ENCODE data around the gene EPB42.

The EPB42 gene

DNA sequence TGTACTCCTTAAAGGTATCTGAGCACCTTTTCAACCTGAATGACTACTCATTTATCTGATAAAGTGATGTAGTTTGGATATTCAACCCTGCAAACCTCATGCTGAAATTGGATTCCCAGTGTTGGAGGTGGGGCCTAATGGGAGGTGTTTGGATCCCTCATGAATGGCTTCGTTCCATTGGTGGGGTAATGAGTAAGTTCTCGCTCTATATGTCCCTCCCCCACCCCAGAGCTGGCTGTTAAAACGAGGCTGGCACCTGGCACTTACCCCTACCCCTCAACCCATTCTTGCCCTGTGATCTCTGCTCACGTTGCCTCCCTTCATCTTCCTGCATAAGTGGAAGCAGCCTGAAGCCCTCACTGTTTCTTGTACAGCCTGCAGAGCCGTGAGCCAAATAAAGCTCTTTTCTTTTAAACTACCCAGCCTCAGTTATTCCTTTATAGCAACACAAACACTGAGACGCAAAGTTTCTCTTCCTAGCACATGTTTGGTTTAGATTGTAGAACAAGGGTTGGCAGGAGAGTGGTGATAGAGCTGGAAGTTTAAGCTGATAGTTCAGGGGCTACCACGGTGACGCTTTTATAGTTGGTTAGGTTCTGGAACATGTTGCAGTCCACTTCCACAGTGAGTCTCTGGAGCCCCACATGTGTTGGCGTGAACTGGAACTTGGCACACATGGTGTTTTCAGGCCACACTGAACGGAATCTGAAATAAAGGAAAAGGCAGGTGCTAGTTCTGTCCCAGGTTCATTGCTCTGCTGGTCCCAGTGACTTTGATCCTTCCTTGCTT lies 23.9 kb downstream of the EPB42 start:
- DNase-seq (ENCODE audit: insufficient read length, low spot score) (no peak), FAIRE-seq (no peak)
- TF ChIP-seq POU2F2 (IDR thresholded peaks at IDR 0.05; ENCODE audit: low read depth, low read length) (no peak), TAF1 (IDR thresholded peaks at IDR 0.05; ENCODE audit: low read depth, low read length) (no peak), POLR2AphosphoS5 (IDR thresholded peaks at IDR 0.05; ENCODE audit: low read depth, low read length) (no peak), POLR2A (IDR thresholded peaks at IDR 0.05; ENCODE audit: low read depth, low read length) (no peak), PAX5 (IDR thresholded peaks at IDR 0.05; ENCODE audit: insufficient read depth, low read length, severe bottlenecking) (no peak), SPI1 (IDR thresholded peaks at IDR 0.05; ENCODE audit: low read depth, low read length) (no peak)

GRCh38 chr15:43194795-43195194 lies 26.0 kb downstream of the EPB42 start:
- TF ChIP-seq PAX5 (IDR thresholded peaks at IDR 0.05; ENCODE audit: insufficient read depth, low read length, severe bottlenecking) (no peak), POU2F2 (IDR thresholded peaks at IDR 0.05; ENCODE audit: low read depth, low read length) (no peak), SPI1 (IDR thresholded peaks at IDR 0.05; ENCODE audit: low read depth, low read length) (no peak), POLR2A (IDR thresholded peaks at IDR 0.05; ENCODE audit: low read depth, low read length) (no peak), TAF1 (IDR thresholded peaks at IDR 0.05; ENCODE audit: low read depth, low read length) (no peak), POLR2AphosphoS5 (IDR thresholded peaks at IDR 0.05; ENCODE audit: low read depth, low read length) (no peak)
- FAIRE-seq = no peak
- no peak for DNase-seq (ENCODE audit: insufficient read length, low spot score)

GRCh38 chr15:43193710-43194109 lies 27.1 kb downstream of the EPB42 start:
- FAIRE-seq (no peak), DNase-seq (ENCODE audit: insufficient read length, low spot score) (no peak)
- TF ChIP-seq TAF1 (IDR thresholded peaks at IDR 0.05; ENCODE audit: low read depth, low read length) = no peak
- TF ChIP-seq PAX5 (IDR thresholded peaks at IDR 0.05; ENCODE audit: insufficient read depth, low read length, severe bottlenecking) = no peak
- no peak for TF ChIP-seq POLR2AphosphoS5 (IDR thresholded peaks at IDR 0.05; ENCODE audit: low read depth, low read length)
- no peak for TF ChIP-seq POLR2A (IDR thresholded peaks at IDR 0.05; ENCODE audit: low read depth, low read length)

GRCh38 chr15:43190178-43190577 lies 30.6 kb downstream of the EPB42 start:
- DNase-seq (ENCODE audit: insufficient read length, low spot score) (no peak), FAIRE-seq (no peak)
- TF ChIP-seq POU2F2 (IDR thresholded peaks at IDR 0.05; ENCODE audit: low read depth, low read length) (no peak), POLR2AphosphoS5 (IDR thresholded peaks at IDR 0.05; ENCODE audit: low read depth, low read length) (no peak), SPI1 (IDR thresholded peaks at IDR 0.05; ENCODE audit: low read depth, low read length) (no peak), POLR2A (IDR thresholded peaks at IDR 0.05; ENCODE audit: low read depth, low read length) (no peak), TAF1 (IDR thresholded peaks at IDR 0.05; ENCODE audit: low read depth, low read length) (no peak), PAX5 (IDR thresholded peaks at IDR 0.05; ENCODE audit: insufficient read depth, low read length, severe bottlenecking) (no peak)

DNA sequence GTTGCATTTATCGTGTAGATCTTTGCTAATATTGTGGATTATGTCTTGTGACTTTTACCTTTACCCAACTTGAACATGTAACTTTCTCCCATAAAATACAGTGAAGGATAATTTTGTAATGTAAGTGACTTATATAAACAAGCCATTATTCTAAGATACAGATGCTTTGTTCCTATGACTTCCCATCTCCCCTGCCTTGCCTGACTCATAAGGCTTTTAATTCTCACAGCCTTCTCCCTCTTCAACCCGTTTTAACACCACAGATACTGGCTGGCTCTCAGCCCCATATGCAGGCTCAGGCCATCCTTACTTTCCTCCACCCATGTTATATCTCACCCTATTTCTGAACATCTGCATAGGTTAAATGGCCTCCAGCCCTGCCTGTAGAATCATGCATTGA lies 31.5 kb downstream of the EPB42 start:
- no peak for DNase-seq (ENCODE audit: insufficient read length, low spot score)
- TF ChIP-seq SPI1 (IDR thresholded peaks at IDR 0.05; ENCODE audit: low read depth, low read length) (no peak), POU2F2 (IDR thresholded peaks at IDR 0.05; ENCODE audit: low read depth, low read length) (no peak), TAF1 (IDR thresholded peaks at IDR 0.05; ENCODE audit: low read depth, low read length) (no peak), PAX5 (IDR thresholded peaks at IDR 0.05; ENCODE audit: insufficient read depth, low read length, severe bottlenecking) (no peak), POLR2A (IDR thresholded peaks at IDR 0.05; ENCODE audit: low read depth, low read length) (no peak), POLR2AphosphoS5 (IDR thresholded peaks at IDR 0.05; ENCODE audit: low read depth, low read length) (no peak)
- no peak for FAIRE-seq

DNA sequence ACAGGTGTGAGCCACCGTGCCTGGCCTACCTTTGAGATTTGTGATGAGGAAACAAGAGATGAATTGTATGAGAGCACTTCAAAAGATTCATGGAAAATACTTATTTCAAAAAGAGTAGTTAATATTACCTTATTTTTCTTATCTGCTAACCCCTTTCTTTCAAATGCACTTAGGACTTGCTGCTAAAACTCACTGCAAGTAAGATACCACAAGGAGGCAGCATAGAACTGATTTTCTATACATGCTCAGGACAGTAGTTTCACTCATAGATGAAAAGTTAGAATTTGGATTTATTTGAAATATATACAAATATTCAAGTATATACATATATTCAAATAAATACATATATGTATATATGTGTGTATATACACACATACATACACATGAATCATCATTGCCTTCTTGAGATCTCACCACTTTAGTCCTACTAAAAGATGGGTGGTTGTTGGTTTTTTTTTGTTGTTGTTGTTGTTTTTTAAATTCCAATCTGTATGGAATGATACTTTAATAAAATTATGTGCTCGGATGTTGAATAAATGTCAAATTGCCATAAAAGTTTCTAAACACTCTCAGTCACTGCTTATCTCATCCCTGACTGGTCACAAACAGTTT lies 33.2 kb downstream of the EPB42 start:
- no peak for FAIRE-seq

DNA sequence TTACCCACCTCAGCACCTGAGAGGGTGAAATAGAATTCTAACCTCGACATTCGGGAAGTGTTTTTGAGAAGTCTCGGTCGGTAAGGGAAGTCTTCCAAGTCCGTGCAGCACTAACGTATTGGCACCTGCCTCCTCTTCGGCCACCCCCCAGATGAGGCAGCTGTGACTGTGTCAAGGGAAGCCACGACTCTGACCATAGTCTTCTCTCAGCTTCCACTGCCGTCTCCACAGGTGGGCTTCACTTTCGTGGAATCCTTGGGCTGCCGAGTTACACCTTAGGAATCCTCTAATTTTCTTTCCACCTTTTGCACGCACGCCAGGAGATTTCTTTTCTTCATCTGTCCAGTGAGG lies 34.8 kb downstream of the EPB42 start:
- FAIRE-seq (peak; percentile 90), DNase-seq (ENCODE audit: insufficient read length, low spot score) (no peak)
- no peak for TF ChIP-seq POLR2AphosphoS5 (IDR thresholded peaks at IDR 0.05; ENCODE audit: low read depth, low read length)
- no peak for TF ChIP-seq POLR2A (IDR thresholded peaks at IDR 0.05; ENCODE audit: low read depth, low read length)
- no peak for TF ChIP-seq TAF1 (IDR thresholded peaks at IDR 0.05; ENCODE audit: low read depth, low read length)
- no peak for TF ChIP-seq POU2F2 (IDR thresholded peaks at IDR 0.05; ENCODE audit: low read depth, low read length)
- TF ChIP-seq SPI1 (IDR thresholded peaks at IDR 0.05; ENCODE audit: low read depth, low read length) = no peak
- no peak for TF ChIP-seq PAX5 (IDR thresholded peaks at IDR 0.05; ENCODE audit: insufficient read depth, low read length, severe bottlenecking)

More for the DNA sequence above, 33.2 kb downstream of the EPB42 start:
- no peak for DNase-seq (ENCODE audit: insufficient read length, low spot score)
- TF ChIP-seq POLR2A (IDR thresholded peaks at IDR 0.05; ENCODE audit: low read depth, low read length) (no peak), SPI1 (IDR thresholded peaks at IDR 0.05; ENCODE audit: low read depth, low read length) (no peak), POU2F2 (IDR thresholded peaks at IDR 0.05; ENCODE audit: low read depth, low read length) (no peak), POLR2AphosphoS5 (IDR thresholded peaks at IDR 0.05; ENCODE audit: low read depth, low read length) (no peak), PAX5 (IDR thresholded peaks at IDR 0.05; ENCODE audit: insufficient read depth, low read length, severe bottlenecking) (no peak), TAF1 (IDR thresholded peaks at IDR 0.05; ENCODE audit: low read depth, low read length) (no peak)

- DNase-seq (ENCODE audit: insufficient read length, low spot score) = peak; percentile 92
- FAIRE-seq = peak; percentile 98
- TF ChIP-seq TAF1 (IDR thresholded peaks at IDR 0.05; ENCODE audit: low read depth, low read length) (peak; percentile 73), POLR2AphosphoS5 (IDR thresholded peaks at IDR 0.05; ENCODE audit: low read depth, low read length) (peak; percentile 96), POLR2A (IDR thresholded peaks at IDR 0.05; ENCODE audit: low read depth, low read length) (peak; percentile 94), PAX5 (IDR thresholded peaks at IDR 0.05; ENCODE audit: insufficient read depth, low read length, severe bottlenecking) (no peak), SPI1 (IDR thresholded peaks at IDR 0.05; ENCODE audit: low read depth, low read length) (peak; percentile 41), POU2F2 (IDR thresholded peaks at IDR 0.05; ENCODE audit: low read depth, low read length) (peak; percentile 76; the same call in 1 of the 2 replicates)
These were observed 35.4 kb downstream of the EPB42 start, which contains the start of gene CCNDBP1 for GRCh38 chr15:43185157-43186002. TSS of gene CCNDBP1 (plus strand) at chr15:43185403. CDS start at chr15:43185499, 96 bp downstream.

Data from GM12891 (cell line).